ENCODE measurements around the gene NPAS3. TPM values are rescaled to one million over a fixed set of nuclear protein-coding genes. Genes with fewer than 3 reads are reported as not detected.

The NPAS3 gene
- total and polyA plus RNA-seq, 2 donors (not counting 3 experiments of a cell fraction or from before 2014, with no cell fraction given): 0.10 to 0.13 TPM

DNA sequence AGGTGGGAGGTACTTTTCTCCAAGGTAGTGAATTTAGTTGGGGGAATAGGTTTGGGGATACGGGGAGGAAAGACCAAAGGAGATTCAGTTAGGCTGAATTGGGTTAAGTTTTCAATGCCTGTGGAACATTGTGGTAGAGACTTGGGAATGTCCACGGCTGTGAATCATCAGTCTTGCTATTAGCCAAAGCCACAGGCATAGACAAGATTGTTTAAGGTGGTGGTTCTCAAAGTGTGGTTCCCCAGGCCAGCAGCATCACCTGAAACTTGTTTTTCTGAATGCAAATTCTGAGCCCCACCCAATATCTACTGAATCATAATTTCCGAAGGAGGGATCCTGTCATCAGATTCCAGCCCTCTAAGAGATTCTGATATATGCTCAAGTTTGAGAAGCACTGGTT, 696.0 kb downstream of the NPAS3 start:
- H3K36me3 ChIP-seq (ENCODE audit: control insufficient read depth in 2 of 2, extremely low read depth in 1 of 2, insufficient read depth in 2 of 2, low read length in 2 of 2): no peaks in the 10 kb centered on the region
- no peaks in the 10 kb centered on the region for H3K9me3 ChIP-seq (replicated peaks; ENCODE audit: control insufficient read depth, insufficient read depth, low read length)
- H3K4me3 ChIP-seq (replicated peaks in 1 of 3; ENCODE audit: insufficient read depth in 1 of 3, low read depth in 1 of 3, low read length in 3 of 3): no peak overlapping the region
- CTCF ChIA-PET: no interaction called here
- H2AFZ ChIP-seq (ENCODE audit: low read depth, low read length): no peak overlapping the region
- BruUV-seq (replicated peaks): no TSS peak
- intact Hi-C loops (cut with micrococcal nuclease) (no loop called here), dilution Hi-C loops (cut with MboI; ENCODE audit: extremely low pct_ligation_motif_present, low sequenced_read_pairs) (no loop called here)
- no peaks in the 10 kb centered on the region for H3K4me1 ChIP-seq (ENCODE audit: control insufficient read depth, extremely low read depth, insufficient read depth, low read length)
- no peaks in the 10 kb centered on the region for H3K27me3 ChIP-seq (ENCODE audit: control insufficient read depth in 2 of 2, insufficient read depth in 2 of 2, low read length in 2 of 2)
- no peaks in the 10 kb centered on the region for H3K79me2 ChIP-seq (ENCODE audit: control insufficient read depth, insufficient read depth, low read length)
- no peaks in the 10 kb centered on the region for H3K9me1 ChIP-seq (replicated peaks; ENCODE audit: control insufficient read depth, extremely low read depth, insufficient read depth, low read length)
- TF ChIP-seq POLR2AphosphoS5 (IDR thresholded peaks at IDR 0.05; ENCODE audit: insufficient read depth, low read depth, low read length): no peak
- no peak for TF ChIP-seq CTCF (IDR thresholded peaks at IDR 0.05; ENCODE audit: extremely low read depth in 1 of 2, insufficient read depth in 1 of 2, low read depth in 1 of 2, low read length in 2 of 2)
- no peak for TF ChIP-seq MYC (IDR thresholded peaks at IDR 0.05; ENCODE audit: low read depth, low read length)
- no peak overlapping the region for H3K9ac ChIP-seq (replicated peaks; ENCODE audit: extremely low read depth, insufficient read depth, low read length)
- H4K20me1 ChIP-seq (replicated peaks; ENCODE audit: control insufficient read depth, extremely low read depth, insufficient read depth, low read length): no peaks in the 10 kb centered on the region
- POLR2A ChIA-PET: no interaction called here
- no peak for FAIRE-seq
- H3K4me2 ChIP-seq (ENCODE audit: insufficient read depth, low read length): no peak overlapping the region
- no peak for DNase-seq (ENCODE audit: low read depth, low spot score)
- no peak overlapping the region for H3K27ac ChIP-seq (ENCODE audit: insufficient read depth, low read depth, low read length)

DNA sequence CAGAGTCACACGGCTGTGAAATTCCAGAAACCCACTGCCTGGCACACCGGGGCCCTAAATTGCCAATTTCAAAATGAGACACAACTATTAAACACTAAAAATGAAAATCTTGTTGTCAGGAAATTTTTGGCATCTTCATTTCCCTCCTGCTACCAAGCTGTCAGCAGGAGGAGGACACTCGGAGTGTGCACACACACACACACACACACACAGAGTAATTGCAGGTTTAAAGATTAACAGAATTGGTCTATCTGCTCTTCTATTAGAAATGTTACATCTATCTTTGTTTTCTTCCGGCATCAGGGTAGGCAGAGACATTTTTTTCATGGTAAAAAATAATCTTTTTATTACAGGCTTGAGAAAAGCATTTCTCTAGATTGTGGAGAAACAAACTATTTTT, 698.0 kb downstream of the NPAS3 start:
- dilution Hi-C loops (cut with MboI; ENCODE audit: extremely low pct_ligation_motif_present, low sequenced_read_pairs): no loop called here

More for the DNA sequence above, 698.0 kb downstream of the NPAS3 start:
- Histone ChIP-seq H3K9me1 (replicated peaks; ENCODE audit: control insufficient read depth, extremely low read depth, insufficient read depth, low read length) (no peaks in the 10 kb centered on the region), H3K36me3 (ENCODE audit: control insufficient read depth in 2 of 2, extremely low read depth in 1 of 2, insufficient read depth in 2 of 2, low read length in 2 of 2) (no peaks in the 10 kb centered on the region), H3K27me3 (ENCODE audit: control insufficient read depth in 2 of 2, insufficient read depth in 2 of 2, low read length in 2 of 2) (no peaks in the 10 kb centered on the region), H4K20me1 (replicated peaks; ENCODE audit: control insufficient read depth, extremely low read depth, insufficient read depth, low read length) (no peaks in the 10 kb centered on the region), H3K79me2 (ENCODE audit: control insufficient read depth, insufficient read depth, low read length) (no peaks in the 10 kb centered on the region), H3K9ac (replicated peaks; ENCODE audit: extremely low read depth, insufficient read depth, low read length) (no peak overlapping the region), H3K27ac (ENCODE audit: insufficient read depth, low read depth, low read length) (no peak overlapping the region), H3K4me3 (replicated peaks in 1 of 3; ENCODE audit: insufficient read depth in 1 of 3, low read depth in 1 of 3, low read length in 3 of 3) (no peak overlapping the region), H3K4me1 (ENCODE audit: control insufficient read depth, extremely low read depth, insufficient read depth, low read length) (no peaks in the 10 kb centered on the region), H2AFZ (ENCODE audit: low read depth, low read length) (no peak overlapping the region), H3K4me2 (ENCODE audit: insufficient read depth, low read length) (no peak overlapping the region), H3K9me3 (replicated peaks; ENCODE audit: control insufficient read depth, insufficient read depth, low read length) (no peaks in the 10 kb centered on the region)
- DNase-seq (ENCODE audit: low read depth, low spot score): no peak
- TF ChIP-seq GATA2 (IDR thresholded peaks at IDR 0.05; ENCODE audit: insufficient read depth, insufficient read length, low read depth, low read length): no peak
- TF ChIP-seq POLR2AphosphoS5 (IDR thresholded peaks at IDR 0.05; ENCODE audit: insufficient read depth, low read depth, low read length): no peak
- no peak for TF ChIP-seq EZH2 (IDR thresholded peaks at IDR 0.05; ENCODE audit: borderline replicate concordance, low read depth, low read length, severe bottlenecking)
- no peak for TF ChIP-seq POLR2A (IDR thresholded peaks at IDR 0.05; ENCODE audit: low read depth, low read length)
- TF ChIP-seq FOS (IDR thresholded peaks at IDR 0.05; ENCODE audit: borderline replicate concordance, insufficient read depth, low read length): no peak
- TF ChIP-seq, protein P1, sequence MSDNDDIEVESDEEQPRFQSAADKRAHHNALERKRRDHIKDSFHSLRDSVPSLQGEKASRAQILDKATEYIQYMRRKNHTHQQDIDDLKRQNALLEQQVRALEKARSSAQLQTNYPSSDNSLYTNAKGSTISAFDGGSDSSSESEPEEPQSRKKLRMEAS (IDR thresholded peaks at IDR 0.05; ENCODE audit: insufficient read depth, insufficient read length): no peak
- TF ChIP-seq MYC (IDR thresholded peaks at IDR 0.05; ENCODE audit: low read depth, low read length): no peak
- TF ChIP-seq JUN (IDR thresholded peaks at IDR 0.05; ENCODE audit: borderline replicate concordance, insufficient read depth, insufficient read length, low read depth): no peak
- no peak for TF ChIP-seq CTCF (IDR thresholded peaks at IDR 0.05; ENCODE audit: extremely low read depth in 1 of 2, insufficient read depth in 1 of 2, low read depth in 1 of 2, low read length in 2 of 2)
- FAIRE-seq: no peak
- intact Hi-C loops (cut with micrococcal nuclease): no loop called here
- BruUV-seq (replicated peaks): no TSS peak
- POLR2A ChIA-PET: no interaction called here
- CTCF ChIA-PET: no interaction called here

All from endothelial cell of umbilical vein (primary cell).